OCI-LY3 (cell line): Measurements from ENCODE around the gene CCDC80.
A peak's percentile ranks its signal among the peaks of the same experiment; 100 is the strongest.

Experiments used
- H2AFZ ChIP-seq: fragments of 200-600, 300-600 bp; shearing (Covaris generic); 2 replicates; pipeline ENCODE4 v1.6.0; 2014; ENCODE audit warnings: antibody characterized with exemption, low read depth, low read length
- H3K27ac ChIP-seq: fragments of 200-600, 300-600 bp; sonication (generic); 2 replicates; pipeline ENCODE4 v1.5.1; 2014; ENCODE audit warnings: mild to moderate bottlenecking, low read length, moderate library complexity, mixed read lengths
- H3K27me3 ChIP-seq: fragments of 200-600, 300-600 bp; sonication (generic); 2 replicates; pipeline ENCODE4 v1.6.1; 2014; ENCODE audit warnings: low read depth, low read length, mixed read lengths
- H3K36me3 ChIP-seq: fragments of 200-600, 300-600 bp; sonication (generic); replicated peaks from 2 replicates; pipeline ENCODE3; 2014; ENCODE audit warnings: low read depth, low read length, mixed read lengths
- H3K4me1 ChIP-seq: fragments of 300-600, 200-600 bp; sonication (generic); 2 replicates; pipeline ENCODE4 v1.6.1; 2014; ENCODE audit warnings: low read length, mixed read lengths
- H3K4me2 ChIP-seq: fragments of 200-600, 300-600 bp; sonication (generic); 2 replicates; pipeline ENCODE4 v1.6.1; 2014; ENCODE audit warnings: low read length, mixed read lengths
- H3K4me3 ChIP-seq: fragments of 300-600, 200-600 bp; sonication (generic); 2 replicates; pipeline ENCODE4 v1.5.1; 2014; ENCODE audit warnings: antibody characterized with exemption, mild to moderate bottlenecking, low read length, moderate library complexity
- H3K79me2 ChIP-seq: fragments of 300-600, 200-600 bp; shearing (Covaris generic); 2 replicates; pipeline ENCODE4 v1.6.1; 2014; ENCODE audit warnings: mild to moderate bottlenecking, low read length, mixed read lengths
- H3K9ac ChIP-seq: fragments of 300-600, 200-600 bp; shearing (Covaris generic); 2 replicates; pipeline ENCODE4 v1.6.0; 2014; ENCODE audit warnings: mild to moderate bottlenecking, low read length, moderate library complexity
- H3K9me3 ChIP-seq: fragments of 200-600, 300-600 bp; shearing (Covaris generic); 2 replicates; pipeline ENCODE4 v1.6.1; 2014; ENCODE audit warnings: low read length, mixed read lengths; ENCODE audit not compliant: insufficient read depth
- H4K20me1 ChIP-seq: fragments of 200-600, 300-600 bp; sonication (generic); 2 replicates; pipeline ENCODE4 v1.6.1; 2016; ENCODE audit warnings: low read length, mixed read lengths; ENCODE audit not compliant: insufficient read depth
- CTCF ChIP-seq: fragments of 200-600, 300-600 bp; sonication (generic); IDR thresholded peaks from 2 replicates; pipeline ENCODE4 v1.5.1; 2014; ENCODE audit warnings: antibody characterized with exemption, low read length, low read depth
- EZH2phosphoT487 ChIP-seq: fragments of 200-600 bp; shearing (Covaris generic); IDR thresholded peaks from 2 replicates; pipeline ENCODE4 v1.6.1; 2018; ENCODE audit warnings: antibody characterized with exemption, mixed run types, low read depth

Gene CCDC80

GRCh38 chr3:112640930-112641801 is at the start of gene CCDC80:
Gene CCDC80 (minus strand): TSS chr3:112641143. CDS start chr3:112639905, 1,238 bp downstream.
- H3K27ac ChIP-seq: peak within 1 kb of the TSS; percentile 7; the same call in 1 of the 2 replicates
- peaks cover 61% of the 10 kb centered on the region for H3K4me1 ChIP-seq
- peak within 1 kb of the TSS; percentile 85 for H3K4me2 ChIP-seq
- no peaks in the 10 kb centered on the region for H4K20me1 ChIP-seq
- no peaks in the 10 kb centered on the region for H3K27me3 ChIP-seq
- peak within 1 kb of the TSS; percentile 16; the same call in 1 of the 2 replicates for H3K4me3 ChIP-seq
- TF ChIP-seq CTCF: no peak
- TF ChIP-seq EZH2phosphoT487: no peak
- no peaks in the 10 kb centered on the region for H3K79me2 ChIP-seq
- H2AFZ ChIP-seq: peak within 1 kb of the TSS; percentile 20; the same call in 1 of the 2 replicates
- 0 out of 2 replicates have a peak, but pooled peaks cover 7% of the 10 kb centered on the region for H3K9me3 ChIP-seq
- H3K36me3 ChIP-seq: peaks cover 6% of the 10 kb centered on the region
- peak within 1 kb of the TSS; percentile 27; the same call in 1 of the 2 replicates for H3K9ac ChIP-seq

DNA sequence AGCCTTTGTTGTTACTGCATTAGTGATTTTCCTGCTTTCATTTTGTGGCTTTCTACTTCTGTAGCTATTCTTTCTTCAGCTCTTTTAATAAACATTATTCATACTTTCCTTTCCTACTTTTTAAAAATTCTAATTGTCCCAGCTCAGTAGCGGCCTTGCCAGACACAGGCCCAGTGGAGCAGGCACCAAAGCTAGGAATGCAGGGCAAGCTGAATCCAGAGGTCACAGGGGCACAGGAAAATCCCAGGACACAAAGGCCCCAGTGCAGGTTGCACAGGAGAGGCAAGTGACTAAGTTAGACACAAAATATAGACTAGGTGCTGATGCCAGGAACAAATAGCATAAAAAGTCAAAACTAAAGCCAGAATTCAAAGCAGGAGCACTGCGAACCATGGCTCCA is 49.0 kb upstream of the CCDC80 start:
- TF ChIP-seq EZH2phosphoT487: no peak
- no peak for TF ChIP-seq CTCF
- no peaks in the 10 kb centered on the region for H4K20me1 ChIP-seq
- peak overlapping the region; percentile 54 for H3K4me2 ChIP-seq

GRCh38 chr3:112689385-112689784 is 48.4 kb upstream of the CCDC80 start:
- H3K27ac ChIP-seq: no peak overlapping the region
- 0 out of 2 replicates have a peak overlapping the region, but pooled peaks have one; percentile 22 for H2AFZ ChIP-seq
- H3K4me2 ChIP-seq: peak overlapping the region; percentile 54

More for the DNA sequence above, 49.0 kb upstream of the CCDC80 start:
- 0 out of 2 replicates have a peak overlapping the region, but pooled peaks have one; percentile 22 for H2AFZ ChIP-seq
- H3K79me2 ChIP-seq: no peaks in the 10 kb centered on the region
- H3K4me1 ChIP-seq: peaks cover 17% of the 10 kb centered on the region
- no peaks in the 10 kb centered on the region for H3K9me3 ChIP-seq
- H3K36me3 ChIP-seq: no peaks in the 10 kb centered on the region
- H3K27ac ChIP-seq: no peak overlapping the region
- H3K9ac ChIP-seq: no peak overlapping the region
- H3K4me3 ChIP-seq: no peak overlapping the region
- H3K27me3 ChIP-seq: peaks cover 15% of the 10 kb centered on the region

More at GRCh38 chr3:112689385-112689784, 48.4 kb upstream of the CCDC80 start:
- Histone ChIP-seq H3K36me3 (no peaks in the 10 kb centered on the region), H3K9ac (no peak overlapping the region; the same call in 1 of the 2 replicates), H3K9me3 (no peaks in the 10 kb centered on the region), H3K27me3 (peaks cover 15% of the 10 kb centered on the region), H3K4me3 (peak overlapping the region; percentile 18; the same call in 1 of the 2 replicates), H4K20me1 (no peaks in the 10 kb centered on the region), H3K4me1 (peaks cover 17% of the 10 kb centered on the region), H3K79me2 (no peaks in the 10 kb centered on the region)
- no peak for TF ChIP-seq CTCF
- no peak for TF ChIP-seq EZH2phosphoT487
